DOHH2 (cell line): ENCODE results near the gene SRY.

Experiments
- H3F3A ChIP-seq: fragments of 200-600 bp; sonication (generic), shearing (Covaris generic); 2 replicates; pipeline ENCODE4 v1.6.0; 2016; ENCODE audit warnings: antibody characterized with exemption, mild to moderate bottlenecking; ENCODE audit not compliant: control insufficient read depth, insufficient read depth
- H3K27ac ChIP-seq: fragments of 200-600 bp; sonication (generic); 2 replicates; pipeline ENCODE4 v1.5.1; 2014; ENCODE audit warnings: low read depth, mild to moderate bottlenecking, low read length, moderate library complexity
- H3K27me3 ChIP-seq: fragments of 200-600 bp; sonication (generic); 2 replicates; pipeline ENCODE4 v1.6.1; 2014; ENCODE audit warnings: mild to moderate bottlenecking, low read length, mixed read lengths; ENCODE audit not compliant: control insufficient read depth
- H3K36me3 ChIP-seq: fragments of 200-600 bp; sonication (generic); 2 replicates; pipeline ENCODE4 v1.6.1; 2014; ENCODE audit warnings: mild to moderate bottlenecking, low read length, moderate library complexity, mixed read lengths; ENCODE audit not compliant: control insufficient read depth
- H3K4me1 ChIP-seq: fragments of 200-600 bp; sonication (generic); 2 replicates; pipeline ENCODE4 v1.6.1; 2014; ENCODE audit warnings: mild to moderate bottlenecking, low read length, mixed read lengths; ENCODE audit not compliant: control insufficient read depth
- H3K4me2 ChIP-seq: fragments of 200-600 bp; sonication (generic); 2 replicates; pipeline ENCODE4 v1.6.0; 2014; ENCODE audit warnings: mild to moderate bottlenecking, low read length, moderate library complexity
- H3K4me3 ChIP-seq: fragments of 200-600 bp; sonication (generic); 2 replicates; pipeline ENCODE4 v1.5.1; 2014; ENCODE audit warnings: mild to moderate bottlenecking, low read length, mixed read lengths
- H3K79me2 ChIP-seq: fragments of 200-600 bp; sonication (generic); 2 replicates; pipeline ENCODE4 v1.6.1; 2014; ENCODE audit warnings: mild to moderate bottlenecking, low read length, mixed read lengths; ENCODE audit not compliant: control insufficient read depth
- H3K9me2 ChIP-seq: fragments of 200-600 bp; sonication (generic); replicated peaks from 2 replicates; pipeline ENCODE4 v1.6.1; 2014; ENCODE audit warnings: mild to moderate bottlenecking, low read length, mixed read lengths; ENCODE audit not compliant: control insufficient read depth
- H3K9me3 ChIP-seq: fragments of 200-600 bp; sonication (generic); 2 replicates; pipeline ENCODE4 v1.6.1; 2014; ENCODE audit warnings: antibody characterized with exemption, low read length, mixed read lengths; ENCODE audit not compliant: control insufficient read depth, insufficient read depth
- H4K20me1 ChIP-seq: fragments of 200-600 bp; sonication (generic); 2 replicates; pipeline ENCODE4 v1.6.0; 2014; ENCODE audit warnings: low read depth, mild to moderate bottlenecking, antibody characterized with exemption, low read length, moderate library complexity; ENCODE audit not compliant: control insufficient read depth, insufficient read depth
- CTCF ChIP-seq: fragments of 200-600 bp; sonication (generic); IDR thresholded peaks from one replicate; pipeline ENCODE4 v1.5.1; 2014; ENCODE audit warnings: antibody characterized with exemption, mild to moderate bottlenecking, low read depth, low read length; ENCODE audit not compliant: poor library complexity, severe bottlenecking
- EZH2phosphoT487 ChIP-seq: fragments of 200-600 bp; sonication (generic); IDR thresholded peaks from 2 replicates; pipeline ENCODE4 v1.6.1; 2017; ENCODE audit warnings: borderline replicate concordance, mild to moderate bottlenecking, antibody characterized with exemption, low read length, moderate library complexity, mixed read lengths

The SRY gene

DNA sequence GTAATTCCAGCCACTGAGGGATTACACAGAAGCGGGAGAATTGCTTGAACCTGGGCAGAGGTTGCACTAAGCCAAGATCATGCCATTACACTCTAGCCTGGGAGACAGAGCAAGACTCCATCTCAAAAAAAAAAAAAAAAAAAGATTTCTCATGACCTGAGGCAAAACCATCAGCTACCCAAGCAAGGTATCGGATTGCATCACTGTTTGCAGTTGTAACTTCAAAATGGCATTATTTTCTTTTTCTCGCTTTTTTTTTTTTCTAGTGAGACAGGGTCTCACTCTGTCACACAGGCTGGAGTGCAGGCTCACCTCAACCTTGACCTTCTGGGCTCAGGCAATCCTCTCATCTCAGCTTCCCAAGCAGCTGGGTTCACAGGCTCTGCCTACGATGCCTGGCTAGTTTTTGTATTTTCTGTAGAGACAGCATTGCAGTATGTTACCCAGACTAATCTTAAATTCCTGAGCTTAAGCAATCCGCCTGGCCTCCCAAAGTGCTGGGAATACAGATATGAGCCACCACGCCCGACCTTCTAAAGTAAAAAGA lies 9.6 kb upstream of the SRY start:
- Histone ChIP-seq H3K4me2 (no peak overlapping the region), H3K4me3 (no peak overlapping the region), H3K4me1 (no peaks in the 10 kb centered on the region), H3F3A (no peaks in the 10 kb centered on the region), H3K27me3 (no peaks in the 10 kb centered on the region), H4K20me1 (no peaks in the 10 kb centered on the region), H3K36me3 (no peaks in the 10 kb centered on the region), H3K9me3 (no peaks in the 10 kb centered on the region), H3K79me2 (no peaks in the 10 kb centered on the region), H3K27ac (no peak overlapping the region), H3K9me2 (no peaks in the 10 kb centered on the region)
- no peak for TF ChIP-seq EZH2phosphoT487
- no peak for TF ChIP-seq CTCF

GRCh38 chrY:2789756-2790155 lies 2.3 kb upstream of the SRY start:
- Histone ChIP-seq H4K20me1 (no peaks in the 10 kb centered on the region), H3F3A (no peaks in the 10 kb centered on the region), H3K4me3 (peak overlapping the region; percentile 58), H3K4me1 (peaks cover 9% of the 10 kb centered on the region), H3K36me3 (no peaks in the 10 kb centered on the region), H3K79me2 (no peaks in the 10 kb centered on the region), H3K27ac (no peak overlapping the region), H3K27me3 (0 out of 2 replicates have a peak, but pooled peaks cover 5% of the 10 kb centered on the region), H3K4me2 (peak overlapping the region; percentile 52), H3K9me3 (no peaks in the 10 kb centered on the region), H3K9me2 (no peaks in the 10 kb centered on the region)
- TF ChIP-seq CTCF (peak; percentile 39), EZH2phosphoT487 (no peak)

DNA sequence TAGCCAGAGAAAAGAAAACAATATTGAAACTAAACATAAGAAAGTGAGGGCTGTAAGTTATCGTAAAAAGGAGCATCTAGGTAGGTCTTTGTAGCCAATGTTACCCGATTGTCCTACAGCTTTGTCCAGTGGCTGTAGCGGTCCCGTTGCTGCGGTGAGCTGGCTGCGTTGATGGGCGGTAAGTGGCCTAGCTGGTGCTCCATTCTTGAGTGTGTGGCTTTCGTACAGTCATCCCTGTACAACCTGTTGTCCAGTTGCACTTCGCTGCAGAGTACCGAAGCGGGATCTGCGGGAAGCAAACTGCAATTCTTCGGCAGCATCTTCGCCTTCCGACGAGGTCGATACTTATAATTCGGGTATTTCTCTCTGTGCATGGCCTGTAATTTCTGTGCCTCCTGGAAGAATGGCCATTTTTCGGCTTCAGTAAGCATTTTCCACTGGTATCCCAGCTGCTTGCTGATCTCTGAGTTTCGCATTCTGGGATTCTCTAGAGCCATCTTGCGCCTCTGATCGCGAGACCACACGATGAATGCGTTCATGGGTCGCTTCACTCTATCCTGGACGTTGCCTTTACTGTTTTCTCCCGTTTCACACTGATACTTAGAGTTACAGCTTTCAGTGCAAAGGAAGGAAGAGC lies 488 bp downstream of the SRY start:
- H3K27me3 ChIP-seq, result 0 out of 2 replicates have a peak, but pooled peaks cover 5% of the 10 kb centered on the region
- H3K36me3 ChIP-seq, result no peaks in the 10 kb centered on the region
- H3F3A ChIP-seq, result no peaks in the 10 kb centered on the region
- no peaks in the 10 kb centered on the region for H3K79me2 ChIP-seq
- H3K27ac ChIP-seq, result no peak overlapping the region
- peaks cover 21% of the 10 kb centered on the region for H3K4me1 ChIP-seq
- H3K4me3 ChIP-seq, result no peak overlapping the region
- no peak for TF ChIP-seq EZH2phosphoT487
- no peak for TF ChIP-seq CTCF
- no peak overlapping the region for H3K4me2 ChIP-seq
- H3K9me3 ChIP-seq, result no peaks in the 10 kb centered on the region
- no peaks in the 10 kb centered on the region for H4K20me1 ChIP-seq
- no peaks in the 10 kb centered on the region for H3K9me2 ChIP-seq
